ENCODE data around the gene LRRK1. TPM values are rescaled to one million over a fixed set of nuclear protein-coding genes. Genes with fewer than 3 reads are reported as not detected.

LRRK1 gene
- total and polyA plus RNA-seq, 2 of the 4 experiments (the other 2 are of a cell fraction), result 3.0 to 5.8 TPM

GRCh38 chr15:100890051-100890720, 29.0 kb upstream of the LRRK1 start (continued):
- no peak for TF ChIP-seq USF2 (IDR thresholded peaks at IDR 0.05; ENCODE audit: low read depth, low read length)

GRCh38 chr15:100890850-100891249, 28.3 kb upstream of the LRRK1 start:
- TF ChIP-seq MAFK (IDR thresholded peaks at IDR 0.05; ENCODE audit: low read depth, low read length) (no peak), MAZ (IDR thresholded peaks at IDR 0.05; ENCODE audit: borderline replicate concordance, low read depth, low read length) (no peak), RFX5 (IDR thresholded peaks at IDR 0.05; ENCODE audit: low read depth, low read length) (no peak), RCOR1 (IDR thresholded peaks at IDR 0.05; ENCODE audit: insufficient replicate concordance, low read length) (no peak), SMC3 (IDR thresholded peaks at IDR 0.05; ENCODE audit: low read depth, low read length) (no peak), BHLHE40 (IDR thresholded peaks at IDR 0.05; ENCODE audit: low read depth, low read length) (no peak), CTCF (conservative IDR thresholded peaks at IDR 0.05; ENCODE audit: low read depth, low read length) (no peak), CEBPB (IDR thresholded peaks at IDR 0.05; ENCODE audit: low read depth, low read length) (no peak), RAD21 (IDR thresholded peaks at IDR 0.05; ENCODE audit: low read length) (no peak), POLR2A (IDR thresholded peaks at IDR 0.05; ENCODE audit: low read depth, low read length) (no peak), ELK1 (IDR thresholded peaks at IDR 0.05; ENCODE audit: borderline replicate concordance, low read depth, low read length) (no peak)
- no peak overlapping the region for H3K56ac ChIP-seq (ENCODE audit: extremely low read depth, insufficient read depth, low read length)
- peak overlapping the region; percentile 3; the same call in 1 of the 2 replicates for H2BK120ac ChIP-seq (ENCODE audit: low read depth, low read length)
- peaks cover 9% of the 10 kb centered on the region for H3K4me1 ChIP-seq (ENCODE audit: control insufficient read depth, insufficient read depth, low read length)
- H3K18ac ChIP-seq (ENCODE audit: low read depth, low read length), result no peak overlapping the region
- DNase-seq (no peak), ATAC-seq (ENCODE audit: low read depth) (no peak)
- no peaks in the 10 kb centered on the region for H3K36me3 ChIP-seq (ENCODE audit: control insufficient read depth, insufficient read depth, low read length)
- H2BK15ac ChIP-seq (ENCODE audit: low read depth, low read length), result no peak overlapping the region
- dilution Hi-C loops (cut with HindIII; ENCODE audit: low sequenced_read_pairs, unreplicated experiment) (no loop called here), intact Hi-C loops (cut with micrococcal nuclease) (no loop called here), in situ Hi-C loops (cut with MboI; ENCODE audit: low sequenced_read_pairs) (no loop called here)
- no TSS peak for BruUV-seq (replicated peaks)
- no peaks in the 10 kb centered on the region for H4K20me1 ChIP-seq (ENCODE audit: insufficient read depth, low read length)
- no peak overlapping the region for H2AK9ac ChIP-seq (replicated peaks; ENCODE audit: low read depth, low read length, poor library complexity)
- peaks cover 2% of the 10 kb centered on the region; the same call in 1 of the 2 replicates for H3K9me1 ChIP-seq (ENCODE audit: insufficient read depth, low read length)
- POLR2A ChIA-PET (ENCODE audit: unreplicated experiment), result no interaction called here
- H3K23ac ChIP-seq (ENCODE audit: low read depth, low read length), result no peak overlapping the region
- no peak overlapping the region for H4K5ac ChIP-seq (ENCODE audit: low read depth, low read length)
- no peak overlapping the region for H3K9ac ChIP-seq (ENCODE audit: low read depth, low read length)
- H4K8ac ChIP-seq (ENCODE audit: low read depth in 2 of 2, low read length in 2 of 2), result no peak overlapping the region
- no peak overlapping the region for H3K4ac ChIP-seq (ENCODE audit: low read depth, low read length)
- H3K27ac ChIP-seq (ENCODE audit: insufficient read depth, low read length), result no peak overlapping the region
- no peak overlapping the region for H3K4me2 ChIP-seq (ENCODE audit: low read depth, low read length)
- no CpG with 5 or more reads among the region's 6 CpGs for WGBS, 2 experiments (ENCODE audit: extremely low coverage in 2 of 2, insufficient read length in 1 of 2)
- CTCF ChIA-PET, result no interaction called here
- no peaks in the 10 kb centered on the region for H3K79me1 ChIP-seq (ENCODE audit: low read depth in 1 of 2, low read length in 2 of 2)
- H2BK20ac ChIP-seq (ENCODE audit: low read depth, low read length), result no peak overlapping the region
- H3K27me3 ChIP-seq (ENCODE audit: control insufficient read depth, insufficient read depth, low read length), result peaks cover 1% of the 10 kb centered on the region; the same call in 1 of the 2 replicates
- no peak overlapping the region for H3K14ac ChIP-seq (replicated peaks; ENCODE audit: low read depth, low read length)
- H3K9me3 ChIP-seq (ENCODE audit: control insufficient read depth, insufficient read depth, low read length), result no peaks in the 10 kb centered on the region
- H2BK5ac ChIP-seq (ENCODE audit: low read depth, low read length, poor library complexity, severe bottlenecking), result no peak overlapping the region
- no peak overlapping the region for H2AFZ ChIP-seq (replicated peaks; ENCODE audit: low read length, poor library complexity)
- H2AK5ac ChIP-seq (ENCODE audit: low read depth, low read length), result no peak overlapping the region
- H4K91ac ChIP-seq (ENCODE audit: insufficient read depth, low read depth, low read length), result no peak overlapping the region
- H3K4me3 ChIP-seq (ENCODE audit: insufficient read depth, low read depth, low read length), result no peak overlapping the region
